M059J (cell line): ENCODE data around the gene PGF. TPM values are rescaled to one million over a fixed set of nuclear protein-coding genes. Genes with fewer than 3 reads are reported as not detected.
A peak's percentile ranks its signal among the peaks of the same experiment; 100 is the strongest.
"Not testable (repeated sequence)": the region's sequence is repeated elsewhere in the genome, so short reads cannot be mapped to it uniquely, and the experiment has no call there.

Source experiments
- DNase-seq: peaks from one replicate; pipeline ENCODE4 v3.0.0-alpha.2; 2012; ENCODE audit warnings: low read depth
- total RNA-seq: library from RNA; depleted of rRNA; stranded (reverse); fragments of >200 nt; shearing (Covaris generic); gene quantifications from 2 replicates; pipeline ENCODE4 v1.2.3, GENCODE V29; 2014

PGF gene
- total RNA-seq, 1 experiment from 2014 or later: 11.7 TPM

DNA sequence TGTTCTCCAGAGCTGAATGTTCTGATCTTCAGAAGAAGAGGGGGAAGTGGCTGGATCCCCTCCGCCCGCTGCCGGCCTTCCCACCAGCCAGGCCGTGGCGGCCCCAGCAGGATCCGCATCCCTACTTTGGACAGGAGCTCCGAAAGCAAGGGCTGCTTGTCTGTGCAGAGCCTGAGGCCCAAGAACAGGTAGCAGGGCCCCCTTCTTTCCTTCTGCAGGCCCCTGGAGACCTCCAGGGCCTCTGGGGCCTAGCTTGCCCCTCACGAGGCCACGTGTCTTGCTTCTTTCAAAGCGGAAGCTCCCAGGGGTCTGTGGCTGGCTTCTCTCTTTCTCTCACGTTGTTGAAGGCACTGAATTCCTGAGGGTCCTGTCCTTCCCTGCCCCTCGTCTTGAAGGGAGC lies 13.2 kb downstream of the PGF start:
- DNase-seq: no peak

DNA sequence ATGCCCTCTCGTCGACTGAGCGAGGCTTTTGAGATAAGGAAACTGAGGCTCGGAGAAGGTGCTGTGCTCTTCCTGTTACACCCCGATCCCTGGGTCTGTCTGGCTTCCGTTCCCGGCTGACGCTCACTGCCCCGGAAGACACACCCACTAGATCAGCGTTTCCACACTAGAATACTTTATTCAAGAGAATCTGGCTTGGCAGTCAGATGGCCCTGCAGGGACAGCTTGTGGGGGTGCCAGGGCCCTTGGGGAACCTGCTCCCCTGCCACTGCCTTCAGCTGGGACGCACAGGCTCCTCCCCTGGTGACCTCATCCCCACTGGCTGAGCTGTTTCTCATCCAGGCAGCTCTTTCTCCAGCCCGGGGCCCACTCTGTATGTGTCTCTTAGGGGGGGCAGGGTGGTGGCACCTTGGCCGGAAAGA lies 13.7 kb downstream of the PGF start:
- peak; percentile 32 for DNase-seq

DNA sequence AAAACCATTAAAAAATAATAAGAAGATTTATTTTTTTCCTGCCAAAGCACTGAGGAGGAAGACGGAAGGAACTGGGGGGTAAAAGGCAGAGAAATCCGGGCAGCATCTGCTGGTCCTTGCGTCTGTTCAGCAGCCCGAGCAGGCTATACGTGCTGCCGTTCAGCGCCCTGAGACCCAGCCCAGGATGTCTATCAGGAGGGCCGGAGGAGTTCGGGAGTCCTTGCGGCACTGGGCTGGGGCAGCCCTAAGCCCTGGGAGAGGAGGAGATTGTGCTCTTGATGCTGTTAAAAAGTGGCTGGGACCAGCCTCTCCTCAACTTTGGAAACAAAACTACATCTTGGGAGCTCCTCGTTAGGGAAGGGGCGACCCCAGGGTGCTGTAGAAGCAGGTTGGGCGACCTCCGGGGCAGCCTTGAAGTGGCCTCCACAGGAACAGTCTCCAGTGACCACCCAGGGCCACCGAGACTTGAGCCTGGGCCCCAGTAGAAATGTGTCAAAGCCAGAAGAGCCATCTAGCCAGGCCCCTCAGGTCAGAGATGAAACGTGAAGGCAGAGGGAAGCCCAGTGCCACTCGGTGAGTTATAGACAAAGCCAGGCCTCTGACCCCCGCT lies 14.3 kb downstream of the PGF start:
- DNase-seq: no peak

DNA sequence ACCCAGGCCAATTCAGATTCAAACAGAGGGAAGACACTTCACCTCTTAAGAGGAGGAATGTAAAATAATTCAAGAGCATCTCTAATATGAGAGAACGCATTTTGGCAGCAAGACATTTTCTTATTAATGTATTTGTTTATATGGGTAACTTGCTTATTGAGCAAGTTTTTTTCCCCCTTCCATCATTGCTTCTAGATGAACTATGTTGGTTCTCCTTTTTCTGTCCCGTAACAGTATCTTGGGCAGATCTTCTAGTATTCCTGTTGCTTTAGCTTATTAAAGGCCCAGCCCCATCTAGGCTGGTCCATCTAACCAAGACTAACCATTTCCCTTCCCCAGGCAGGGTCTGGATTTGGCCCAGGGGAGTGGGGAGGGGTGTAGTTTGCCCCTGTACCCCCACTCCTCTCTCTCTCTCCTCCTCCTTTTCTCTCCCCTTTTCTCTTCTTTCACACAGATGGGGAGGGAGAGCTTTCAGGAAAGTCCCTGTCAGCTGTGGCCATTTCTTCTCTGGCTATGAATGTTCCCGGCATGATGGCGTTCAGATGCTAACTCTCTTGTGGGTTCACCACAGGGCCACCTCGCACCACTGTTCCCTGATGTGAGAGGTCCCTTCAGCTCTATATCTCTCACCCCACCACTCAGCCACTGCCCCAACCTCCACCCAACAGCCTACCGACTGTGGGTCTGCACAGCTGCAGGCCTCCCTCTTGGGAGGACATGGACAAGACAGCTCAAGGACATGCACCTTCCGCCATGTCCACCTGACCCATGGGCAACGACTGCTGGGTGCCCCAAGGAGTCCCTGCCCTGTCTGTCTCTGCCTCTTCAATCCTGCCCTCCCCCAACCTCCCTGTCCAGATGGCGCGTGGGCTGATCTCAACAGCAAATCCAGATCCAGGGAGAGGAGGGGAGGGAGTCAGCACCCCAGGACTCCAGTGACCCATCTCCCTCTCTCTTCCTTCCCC lies 16.6 kb downstream of the PGF start:
- no peak for DNase-seq

DNA sequence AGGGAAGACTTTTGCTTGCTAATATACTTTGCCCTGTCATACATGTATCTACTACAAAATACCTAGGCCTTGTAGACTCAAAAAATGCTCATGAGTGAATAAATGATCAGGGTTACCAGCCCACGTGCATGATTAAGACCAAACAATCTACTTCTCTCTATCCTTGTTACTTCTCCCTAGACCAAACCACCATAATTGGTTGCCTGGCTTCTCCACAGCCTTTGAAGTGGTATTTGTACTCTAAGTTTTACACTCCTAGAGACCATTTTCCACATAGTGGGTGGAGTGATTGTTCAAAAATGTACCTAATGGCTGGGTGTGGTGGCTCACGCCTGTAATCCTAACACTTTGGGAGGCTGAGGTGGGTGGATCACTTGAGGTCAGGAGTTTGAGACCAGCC lies 18.2 kb downstream of the PGF start:
- no peak for DNase-seq

DNA sequence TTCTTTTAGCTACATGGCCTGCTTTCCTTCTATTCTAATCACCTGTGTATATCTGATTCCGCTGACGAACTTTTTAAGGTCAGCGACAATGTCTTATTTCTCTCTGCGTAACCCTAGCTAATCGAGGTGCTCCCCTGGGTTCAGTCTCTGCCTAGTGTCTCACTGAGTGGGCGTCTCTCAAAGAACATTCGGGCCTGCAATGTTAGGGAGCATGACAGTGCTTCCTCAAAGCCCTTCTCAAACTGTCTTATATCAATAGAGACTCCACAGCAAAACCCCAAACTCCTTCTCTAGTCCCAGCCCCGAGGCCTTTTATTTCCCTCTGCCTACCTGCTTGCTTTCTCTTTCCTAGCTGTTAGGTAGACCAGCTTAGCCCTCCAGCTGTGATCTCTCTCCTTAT lies 18.7 kb downstream of the PGF start:
- no peak for DNase-seq

DNA sequence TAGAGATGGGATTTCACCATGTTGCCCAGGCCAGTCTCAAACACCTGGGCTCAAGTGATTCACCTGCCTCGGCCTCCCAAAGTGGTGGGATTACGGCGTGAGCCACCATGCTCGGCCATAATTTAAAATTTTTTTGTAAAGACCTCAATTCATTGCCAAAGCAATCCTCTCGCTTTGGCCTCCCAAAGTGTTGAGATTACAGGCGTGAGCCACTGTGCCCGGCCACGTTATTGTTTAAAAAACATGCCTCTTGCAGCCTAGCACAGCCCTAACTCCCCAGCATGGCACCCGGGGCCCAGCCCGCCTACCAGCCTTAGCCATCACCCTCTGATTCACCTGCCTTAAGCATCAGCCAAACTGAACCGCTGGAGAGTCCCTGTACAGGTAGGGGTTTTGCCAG lies 19.2 kb downstream of the PGF start:
- DNase-seq: no peak

DNA sequence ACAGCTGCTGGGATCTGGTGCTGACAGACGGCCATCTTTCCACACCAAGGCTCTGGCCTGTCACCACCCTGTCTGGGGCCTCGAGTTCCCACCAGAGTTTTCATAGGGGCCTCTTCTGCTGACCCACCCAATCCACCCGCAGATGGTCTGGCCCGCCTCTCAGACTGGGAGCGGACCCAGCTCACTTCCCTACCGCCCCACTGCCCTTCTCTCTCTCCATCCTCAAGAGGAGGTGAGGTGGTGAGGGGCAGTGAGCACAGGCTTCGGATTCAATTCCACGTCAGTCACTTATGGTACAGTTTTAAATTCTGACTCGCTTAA lies 20.1 kb downstream of the PGF start:
- DNase-seq: no peak

DNA sequence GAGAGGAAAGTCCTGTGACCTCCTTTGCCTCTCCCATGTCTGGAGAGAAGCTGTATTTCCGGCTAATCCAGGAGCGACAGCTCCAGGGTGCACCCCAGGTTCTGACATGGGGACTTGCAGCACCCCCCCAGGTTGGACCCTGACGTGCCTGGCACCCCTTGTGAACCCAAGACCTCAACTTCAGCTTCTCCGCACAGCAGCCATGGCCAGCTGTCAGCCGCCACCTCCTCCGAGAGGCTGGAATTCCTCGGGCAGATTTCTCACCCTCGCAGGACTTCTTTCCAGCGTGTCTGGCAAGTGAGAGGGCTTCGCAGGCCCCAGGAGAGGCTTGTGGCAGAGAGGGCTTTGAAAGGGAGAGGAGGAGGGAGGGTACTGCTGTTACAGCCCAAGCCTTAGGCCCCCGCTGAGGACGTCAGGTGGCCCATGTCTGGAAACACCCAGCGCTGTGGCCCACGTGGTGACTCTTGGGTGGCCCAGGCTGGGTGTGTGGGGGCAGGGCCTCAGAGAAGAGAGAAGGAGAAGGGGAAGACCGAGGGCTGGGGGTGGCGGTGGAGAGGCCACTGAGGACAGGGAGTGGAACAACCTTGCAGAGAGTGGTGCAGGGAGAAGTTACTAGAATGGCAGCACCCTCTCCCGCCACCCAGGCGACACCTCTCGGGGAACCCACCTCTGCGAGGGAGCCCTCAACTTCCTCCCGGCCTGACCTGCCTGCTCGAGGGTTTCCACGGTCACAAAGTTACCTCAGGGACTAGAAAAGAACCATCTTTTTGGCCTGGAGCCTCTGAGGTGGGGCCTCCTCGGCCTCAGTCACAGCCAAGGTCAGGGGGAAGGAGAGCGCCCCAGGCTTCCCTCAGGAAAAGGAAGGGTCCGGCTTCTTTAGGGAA lies 20.7 kb downstream of the PGF start:
- no peak for DNase-seq

DNA sequence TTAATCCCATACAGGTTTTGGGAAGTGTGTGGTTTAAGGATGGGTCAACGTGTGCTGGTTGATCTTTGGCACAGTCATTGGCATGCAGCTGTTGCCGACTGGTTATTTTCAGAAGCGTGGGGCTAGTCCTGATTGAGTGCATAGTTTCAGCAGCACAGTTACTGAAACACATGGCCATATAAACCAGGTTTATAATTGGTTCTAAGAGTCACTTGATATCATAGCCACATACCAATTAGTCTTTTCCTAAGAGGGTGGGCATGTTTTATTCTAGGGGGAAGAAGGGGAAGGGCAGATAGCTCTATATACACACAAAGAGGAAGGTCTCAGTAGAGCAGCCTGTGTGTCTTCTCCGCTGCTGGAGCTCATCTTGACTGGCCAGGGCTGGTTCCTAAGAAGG lies 21.4 kb downstream of the PGF start:
- no peak for DNase-seq

DNA sequence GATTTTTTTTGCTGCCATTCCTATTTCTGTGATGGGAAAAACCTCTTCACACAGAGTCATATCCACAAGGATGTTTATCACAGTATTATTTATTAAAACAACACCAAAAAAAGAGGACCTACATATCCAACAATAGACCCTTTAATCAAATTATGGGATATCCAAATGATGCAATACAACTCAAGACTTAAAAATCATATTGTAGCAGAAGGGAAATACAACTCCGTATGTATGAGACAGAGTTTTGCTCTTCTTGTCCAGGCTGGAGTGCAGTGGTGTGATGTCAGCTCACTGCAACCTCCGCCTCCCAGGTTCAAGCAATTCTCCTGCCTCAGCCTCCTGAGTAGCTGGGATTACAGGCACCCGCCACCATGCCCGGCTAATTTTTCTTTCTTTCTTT lies 22.5 kb downstream of the PGF start:
- not testable (repeated sequence) for DNase-seq

DNA sequence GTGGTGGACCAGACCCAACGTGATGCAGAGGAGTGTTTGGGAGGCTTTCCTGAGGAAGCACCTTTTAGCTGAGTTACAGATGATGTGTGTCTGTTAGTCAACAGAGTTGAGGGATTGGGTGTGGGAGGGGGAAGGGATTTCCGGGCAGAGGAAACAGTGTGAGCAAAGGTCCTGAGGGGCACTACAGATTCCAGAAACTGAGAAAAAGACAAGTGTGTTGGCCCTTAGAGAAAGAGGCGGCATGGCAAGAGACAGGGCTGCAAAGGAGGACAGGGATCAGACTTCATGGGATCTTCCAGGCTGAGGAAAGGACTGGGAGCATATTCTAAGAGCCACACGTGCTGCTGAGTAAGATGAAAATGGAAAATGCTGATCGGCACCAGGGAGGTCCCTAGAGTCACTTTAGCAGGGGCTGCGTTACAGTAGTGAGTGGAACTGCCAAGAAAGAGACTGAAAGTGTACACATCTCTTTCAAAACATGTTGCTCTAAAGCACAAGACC lies 22.9 kb downstream of the PGF start:
- no peak for DNase-seq

DNA sequence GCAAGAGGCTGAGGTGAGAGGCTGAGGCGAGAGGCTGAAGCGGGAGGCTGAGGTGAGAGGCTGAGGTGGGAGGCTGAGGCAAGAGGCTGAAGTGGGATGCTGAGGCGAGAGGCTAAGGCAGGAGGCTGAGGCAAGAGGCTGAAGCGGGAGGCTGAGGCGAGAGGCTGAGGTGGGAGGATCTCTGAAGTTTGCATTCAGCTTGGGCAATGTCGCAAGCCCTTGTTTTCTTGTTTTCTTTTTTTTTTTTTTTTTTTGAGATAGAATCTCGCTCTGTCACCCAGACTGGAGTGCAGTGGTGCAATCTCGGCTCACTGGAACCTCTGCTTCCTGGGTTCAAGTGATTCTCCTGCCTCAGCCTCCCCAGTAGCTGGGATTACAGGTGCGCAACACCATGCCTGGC lies 23.7 kb downstream of the PGF start:
- DNase-seq: not testable (repeated sequence)

DNA sequence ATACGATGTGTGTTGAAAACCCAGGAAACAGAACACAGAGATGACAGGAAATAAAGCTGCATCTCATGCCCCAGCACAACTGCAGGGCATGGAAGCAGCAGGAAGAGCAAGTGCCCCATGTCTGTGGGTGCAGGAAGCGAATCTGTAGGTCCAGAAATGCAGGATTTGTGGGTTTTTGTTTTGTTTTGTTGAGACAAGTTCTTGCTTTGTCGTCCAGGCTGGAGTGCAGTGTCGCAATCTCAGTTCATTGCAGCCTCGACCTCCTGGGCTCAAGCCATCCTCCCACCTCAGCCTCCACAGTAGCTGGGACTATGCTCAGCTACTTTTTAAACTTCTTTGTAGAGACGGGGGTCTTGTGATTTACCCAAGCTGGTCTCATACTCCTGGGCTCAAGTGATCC lies 26.2 kb downstream of the PGF start:
- no peak for DNase-seq

DNA sequence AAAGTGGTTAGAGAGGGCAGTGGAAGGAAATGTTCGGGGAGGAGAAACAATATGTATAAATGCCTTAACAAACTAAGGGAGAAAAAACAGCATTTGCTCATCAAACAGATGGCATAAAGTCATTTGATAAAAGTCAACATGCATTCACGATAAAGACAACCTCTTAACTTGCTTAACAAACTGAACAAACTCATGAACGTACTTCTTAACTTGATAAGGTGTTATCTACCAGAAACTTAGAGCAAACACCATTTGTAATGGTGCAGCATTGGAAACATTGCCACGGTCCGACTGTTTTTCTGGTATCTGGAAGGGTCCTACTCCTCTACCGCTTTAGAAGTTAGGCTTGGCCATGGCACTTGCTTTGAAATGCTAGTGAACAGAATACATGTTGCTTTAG lies 28.2 kb downstream of the PGF start:
- no peak for DNase-seq

DNA sequence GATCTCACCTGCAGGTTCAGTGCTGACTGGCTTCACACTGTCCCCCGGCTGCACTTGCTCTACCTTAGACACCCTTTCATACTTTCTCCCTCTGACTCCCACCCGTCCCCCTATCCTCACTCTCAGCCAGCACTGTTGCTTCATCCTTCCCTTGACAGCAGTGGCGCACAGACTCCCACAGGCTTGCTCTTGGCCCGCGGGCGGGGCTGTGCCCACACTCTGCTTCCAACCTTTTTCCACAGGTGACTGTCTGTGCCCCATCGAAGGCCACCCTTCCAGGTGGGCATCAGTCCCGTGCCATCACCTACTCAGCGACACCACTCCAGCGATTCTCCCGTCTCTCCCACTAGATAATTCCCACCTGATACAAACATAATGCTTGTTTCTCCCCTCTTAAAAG lies 31.3 kb downstream of the PGF start:
- no peak for DNase-seq

DNA sequence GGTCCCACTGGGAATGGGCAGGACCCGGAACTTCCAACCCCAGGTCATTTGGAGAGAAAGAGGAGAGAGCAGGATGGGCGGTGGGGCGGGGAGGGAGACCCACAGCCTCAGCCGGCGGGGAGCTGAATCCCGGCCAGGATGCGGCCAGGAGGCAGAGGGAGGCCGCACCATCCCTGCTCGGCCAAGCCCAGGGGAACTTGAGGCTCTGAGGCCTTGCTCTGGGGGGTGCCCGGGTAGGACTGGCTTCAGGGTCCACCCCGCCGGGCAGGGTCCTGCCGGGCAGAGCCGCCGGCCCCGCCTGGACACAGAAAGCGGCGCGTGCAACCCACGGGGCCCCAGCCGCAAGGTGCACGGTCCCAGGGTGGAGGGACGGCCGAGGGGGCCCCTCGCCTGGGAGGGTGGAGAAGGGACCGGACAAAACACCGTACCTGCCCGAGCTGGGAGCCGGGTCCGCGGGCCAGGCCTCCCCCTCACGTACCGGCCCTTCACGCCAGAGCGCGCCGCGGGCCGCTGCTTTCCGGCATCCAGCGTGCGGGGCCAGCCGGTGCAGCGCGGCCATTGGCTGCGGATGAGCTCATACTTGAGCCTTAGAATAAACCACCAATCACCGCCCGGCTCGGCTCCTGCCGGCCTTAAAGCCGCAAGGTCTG lies 32.5 kb downstream of the PGF start, which contains the start of gene RPS6KL1:
RPS6KL1 (minus strand) TSS at position 509 of the 650 bp plus-strand sequence. CDS start 1,719 bp downstream, outside the sequence.
- peak; percentile 54 for DNase-seq

DNA sequence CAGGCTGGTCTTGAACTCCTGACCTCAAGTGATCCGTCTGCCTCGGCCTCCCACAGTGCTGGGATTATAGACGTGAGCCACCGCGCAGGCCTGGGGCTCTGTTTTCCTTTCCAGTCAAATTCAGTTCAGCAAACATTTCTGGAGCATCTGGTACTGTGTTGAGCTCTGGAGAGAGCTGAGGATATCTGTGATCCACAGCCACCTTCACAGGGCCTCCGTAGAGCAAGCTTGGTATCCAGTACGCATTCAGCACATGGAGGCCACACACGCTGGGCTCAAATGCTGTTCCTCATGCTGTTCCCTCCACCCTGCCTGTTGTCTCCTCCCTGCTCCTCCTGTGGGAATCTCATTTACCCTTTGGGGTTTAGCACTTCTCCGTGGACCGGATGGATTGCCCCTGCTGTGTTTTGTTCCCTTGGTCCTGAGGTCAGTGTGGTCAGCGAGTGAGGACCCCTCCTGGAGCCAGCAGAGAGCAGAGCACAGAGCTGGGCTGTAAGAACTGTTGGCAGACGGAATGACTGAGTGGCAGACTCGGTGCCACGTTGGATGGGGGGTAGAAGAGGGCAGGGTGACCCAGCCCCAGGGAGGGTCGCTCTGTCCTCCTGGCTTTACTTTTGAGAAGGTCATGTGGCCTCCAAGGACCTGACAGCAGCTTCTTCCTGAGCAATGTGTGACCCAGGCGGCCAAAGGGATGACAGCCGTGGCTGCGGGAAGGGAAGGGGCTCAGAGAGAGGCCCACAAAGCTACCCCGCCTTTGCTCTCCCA lies 33.2 kb downstream of the PGF start:
- no peak for DNase-seq

DNA sequence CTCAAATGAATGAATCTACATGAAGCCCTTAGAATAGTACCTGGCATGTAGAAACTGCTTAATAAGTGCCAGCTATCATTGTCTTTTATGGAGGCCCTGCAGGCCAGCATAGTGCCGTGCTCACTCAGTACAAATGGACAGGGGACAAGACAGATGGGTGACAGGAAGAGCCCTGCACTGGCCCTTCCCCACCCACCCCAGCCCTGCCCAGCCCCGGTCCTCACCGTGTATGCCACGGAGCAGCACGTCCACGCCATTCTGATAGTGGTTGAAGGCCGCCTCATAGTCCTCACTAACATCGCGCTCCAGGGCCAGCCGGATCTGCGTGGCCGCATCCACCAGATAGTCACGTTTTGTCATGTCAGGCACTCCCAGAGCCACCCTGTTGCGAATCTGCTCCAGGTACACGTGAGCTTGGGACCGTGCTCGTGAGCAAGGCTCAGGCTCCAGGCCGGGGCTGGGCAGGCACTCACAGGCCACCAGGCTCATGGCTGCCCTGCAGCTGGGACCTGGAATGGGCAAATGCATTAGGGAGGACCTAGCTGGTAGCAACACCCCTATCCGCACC lies 34.3 kb downstream of the PGF start:
- no peak for DNase-seq

DNA sequence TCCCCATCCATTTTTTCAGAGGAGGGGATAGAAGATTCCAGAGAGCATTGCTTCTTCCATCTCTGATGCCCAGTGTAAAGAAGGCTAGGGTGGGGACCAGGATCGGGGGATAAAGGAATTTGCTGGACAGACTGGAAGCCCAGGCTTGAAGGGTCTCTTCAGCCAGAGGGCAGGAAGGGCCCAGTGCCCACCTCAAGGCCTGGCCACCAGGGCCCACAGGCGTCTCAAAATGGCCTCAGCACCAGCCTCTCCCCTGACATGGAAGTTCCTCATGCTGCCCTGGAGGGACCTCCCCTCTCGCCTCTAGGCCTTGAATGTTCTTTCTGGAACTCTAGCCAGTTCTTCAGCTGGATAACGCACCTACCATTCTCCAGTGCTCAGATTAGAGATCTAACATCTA lies 35.1 kb downstream of the PGF start:
- no peak for DNase-seq
